ENCODE data around the gene MBD6. TPM values are rescaled to one million over a fixed set of nuclear protein-coding genes. Genes with fewer than 3 reads are reported as not detected.

Gene MBD6
- total RNA-seq, 4 donors from 2014 or later, result 23.0 to 49.2 (median 40.9) TPM

GRCh38 chr12:57546438-57547287 is 24.0 kb downstream of the MBD6 start, which contains the start of gene DCTN2:
Gene DCTN2, minus strand, starts transcription at chr12:57547192. Its CDS starts 129 bp downstream, at chr12:57547063.
- TF ChIP-seq CTCF (IDR thresholded peaks at IDR 0.05), result peak in 3 of 5 experiments; percentile 6 to 25 (median 8)
- peak in 1 of 2 donors; percentile 51 for TF ChIP-seq POLR2A (IDR thresholded peaks at IDR 0.05)
- TF ChIP-seq EP300 (IDR thresholded peaks at IDR 0.05), result peak in 1 of 2 donors; percentile 73
- H3K9me3 ChIP-seq, result no peaks in the 10 kb centered on the region
- WGBS, 2 donors, result 1% methylated on average over 54 to 55 of the region's 56 CpGs
- H3K36me3 ChIP-seq, result peaks cover 0 to 20% (median 0%) of the 10 kb centered on the region in 3 donors
- H3K4me1 ChIP-seq, result peaks cover 3 to 51% (median 23%) of the 10 kb centered on the region in 4 donors
- peaks cover 2 to 28% of the 10 kb centered on the region in 2 donors for H3K27me3 ChIP-seq
- peak; percentile 94 to 96 for DNase-seq (ENCODE audit: low spot score in 2 of 2)
- peak within 1 kb of the TSS; percentile 89 to 95 (median 92) for H3K27ac ChIP-seq
- H3K4me3 ChIP-seq, result peak within 1 kb of the TSS; percentile 83 to 99 (median 92)

- Histone ChIP-seq H3K4me1 (peaks cover 3 to 51% (median 22%) of the 10 kb centered on the region in 4 donors), H3K27ac (peak overlapping the region in 3 of 4 donors; percentile 89 to 95 (median 93)), H3K4me3 (peak overlapping the region; percentile 83 to 99 (median 92)), H3K9me3 (no peaks in the 10 kb centered on the region), H3K27me3 (peaks cover 2 to 28% of the 10 kb centered on the region in 2 donors), H3K36me3 (peaks cover 0 to 12% (median 0%) of the 10 kb centered on the region in 3 donors)
- 21 to 22% methylated on average over 9 of the region's 9 CpGs for WGBS, 2 donors
- DNase-seq (ENCODE audit: low spot score in 2 of 2), result no peak
- TF ChIP-seq CTCF (IDR thresholded peaks at IDR 0.05) (no peak), POLR2A (IDR thresholded peaks at IDR 0.05) (no peak), EP300 (IDR thresholded peaks at IDR 0.05) (no peak)
Observed at GRCh38 chr12:57547288-57548012, 24.8 kb downstream of the MBD6 start.

GRCh38 chr12:57548013-57548315 is 25.3 kb downstream of the MBD6 start:
- WGBS, 2 donors, result 94 to 95% methylated on average over 2 of the region's 2 CpGs
- no peak for DNase-seq (ENCODE audit: low spot score in 2 of 2)
- H3K27me3 ChIP-seq, result peaks cover 2 to 28% of the 10 kb centered on the region in 2 donors
- H3K9me3 ChIP-seq, result no peaks in the 10 kb centered on the region
- no peak overlapping the region for H3K27ac ChIP-seq
- TF ChIP-seq CTCF (IDR thresholded peaks at IDR 0.05) (no peak), POLR2A (IDR thresholded peaks at IDR 0.05) (no peak)
- H3K36me3 ChIP-seq, result peaks cover 0 to 7% (median 0%) of the 10 kb centered on the region in 3 donors
- H3K4me3 ChIP-seq, result no peak overlapping the region
- peaks cover 3 to 51% (median 22%) of the 10 kb centered on the region in 4 donors for H3K4me1 ChIP-seq

- H3K27me3 ChIP-seq, result peaks cover 2 to 28% of the 10 kb centered on the region in 2 donors
- H3K4me3 ChIP-seq, result no peak overlapping the region
- no peak overlapping the region for H3K27ac ChIP-seq
- no peak for TF ChIP-seq CTCF (IDR thresholded peaks at IDR 0.05)
- no peak for TF ChIP-seq EP300 (IDR thresholded peaks at IDR 0.05)
- TF ChIP-seq POLR2A (IDR thresholded peaks at IDR 0.05), result no peak
- H3K36me3 ChIP-seq, result peaks cover 0 to 3% (median 0%) of the 10 kb centered on the region in 3 donors
- H3K9me3 ChIP-seq, result no peaks in the 10 kb centered on the region
- no peak for DNase-seq (ENCODE audit: low spot score in 2 of 2)
- peaks cover 3 to 47% (median 22%) of the 10 kb centered on the region in 4 donors for H3K4me1 ChIP-seq
- WGBS, 2 donors, result 57 to 65% methylated on average over 2 of the region's 2 CpGs
Observed at GRCh38 chr12:57548488-57548887, 25.9 kb downstream of the MBD6 start.
